NCI-H187 (cell line): Measurements from ENCODE around the gene FIBCD1.

Source experiments
- DNase-seq, 2 experiments: peaks; one replicate each; lab custom pipeline; 2025; lab: John Stamatoyannopoulos, UW

Gene FIBCD1, protein sequence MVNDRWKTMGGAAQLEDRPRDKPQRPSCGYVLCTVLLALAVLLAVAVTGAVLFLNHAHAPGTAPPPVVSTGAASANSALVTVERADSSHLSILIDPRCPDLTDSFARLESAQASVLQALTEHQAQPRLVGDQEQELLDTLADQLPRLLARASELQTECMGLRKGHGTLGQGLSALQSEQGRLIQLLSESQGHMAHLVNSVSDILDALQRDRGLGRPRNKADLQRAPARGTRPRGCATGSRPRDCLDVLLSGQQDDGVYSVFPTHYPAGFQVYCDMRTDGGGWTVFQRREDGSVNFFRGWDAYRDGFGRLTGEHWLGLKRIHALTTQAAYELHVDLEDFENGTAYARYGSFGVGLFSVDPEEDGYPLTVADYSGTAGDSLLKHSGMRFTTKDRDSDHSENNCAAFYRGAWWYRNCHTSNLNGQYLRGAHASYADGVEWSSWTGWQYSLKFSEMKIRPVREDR

GRCh38 chr9:130938652-130939404 lies at the start of gene FIBCD1:
TSS of gene FIBCD1 (minus strand) at chr9:130939247. CDS start at chr9:130938607, 640 bp downstream.
- DNase-seq = no peak

GRCh38 chr9:130988400-130988747 lies 49.3 kb upstream of the FIBCD1 start:
- DNase-seq = no peak

DNA sequence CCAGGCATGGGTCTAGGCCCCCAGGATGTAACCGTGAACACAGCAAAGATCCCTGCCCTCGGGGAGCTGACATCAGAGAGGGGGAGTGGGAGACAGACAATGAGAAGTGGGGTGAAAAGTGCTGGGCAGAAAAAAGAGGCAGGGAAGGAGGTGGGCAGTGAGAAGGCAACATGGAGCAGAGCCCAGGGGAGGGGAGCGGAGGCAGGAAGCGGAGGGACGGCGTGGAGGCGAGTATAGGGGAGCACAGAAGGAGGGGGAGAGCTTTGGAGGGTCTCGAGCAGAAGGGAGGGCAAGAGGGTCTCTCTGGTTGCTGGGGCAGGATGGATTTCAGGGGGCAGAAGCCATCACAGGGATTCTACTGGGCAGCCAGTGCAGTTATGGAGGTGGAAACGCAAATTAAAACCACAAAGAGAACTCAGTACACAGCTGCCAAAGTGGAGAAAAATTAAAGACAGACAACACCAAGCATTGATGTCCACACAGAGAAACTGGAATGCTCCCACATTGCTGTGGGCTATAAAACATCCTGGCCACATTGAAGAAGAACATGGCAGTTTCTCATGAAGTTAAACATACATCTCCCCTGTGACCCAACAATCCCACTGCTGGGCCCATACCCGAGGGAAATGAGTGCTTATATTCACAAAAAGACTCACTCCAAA lies 48.8 kb upstream of the FIBCD1 start:
- DNase-seq = no peak

GRCh38 chr9:130987054-130987453 lies 48.0 kb upstream of the FIBCD1 start:
- DNase-seq = no peak

DNA sequence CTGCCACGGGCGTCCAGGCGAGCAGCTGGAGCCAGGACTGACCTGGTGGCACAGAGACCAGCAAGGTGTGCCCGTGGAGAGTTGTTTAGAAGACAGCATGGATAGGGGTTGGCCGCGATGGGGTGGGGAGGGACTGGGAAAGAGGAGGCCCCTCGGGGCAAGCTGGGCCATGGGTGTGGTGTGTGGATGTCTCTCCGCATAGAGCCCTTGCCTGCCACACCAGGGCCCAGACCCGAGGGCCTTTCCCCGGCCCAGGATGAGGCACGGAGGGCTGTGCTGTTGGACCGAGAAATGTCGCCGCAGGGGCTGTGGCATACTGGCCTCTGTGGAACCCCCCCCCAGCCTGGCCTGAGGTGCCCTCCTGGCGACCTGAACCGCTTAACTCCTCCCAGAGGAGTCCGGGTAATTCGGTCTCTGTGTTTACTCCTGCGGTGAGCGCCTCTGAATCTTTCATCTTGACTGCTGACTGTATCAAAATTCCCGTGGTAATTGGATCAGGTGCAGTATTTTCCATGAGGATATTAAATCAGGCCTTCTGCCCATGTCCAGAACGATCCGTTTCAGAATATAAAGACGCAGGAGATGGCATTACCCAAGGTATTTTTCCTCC lies 47.4 kb upstream of the FIBCD1 start:
- DNase-seq = peak in 1 of 2 experiments; percentile 6

- DNase-seq = no peak
These were observed 46.6 kb upstream of the FIBCD1 start for GRCh38 chr9:130985606-130986162.

GRCh38 chr9:130985029-130985428 lies 46.0 kb upstream of the FIBCD1 start:
- DNase-seq = no peak

DNA sequence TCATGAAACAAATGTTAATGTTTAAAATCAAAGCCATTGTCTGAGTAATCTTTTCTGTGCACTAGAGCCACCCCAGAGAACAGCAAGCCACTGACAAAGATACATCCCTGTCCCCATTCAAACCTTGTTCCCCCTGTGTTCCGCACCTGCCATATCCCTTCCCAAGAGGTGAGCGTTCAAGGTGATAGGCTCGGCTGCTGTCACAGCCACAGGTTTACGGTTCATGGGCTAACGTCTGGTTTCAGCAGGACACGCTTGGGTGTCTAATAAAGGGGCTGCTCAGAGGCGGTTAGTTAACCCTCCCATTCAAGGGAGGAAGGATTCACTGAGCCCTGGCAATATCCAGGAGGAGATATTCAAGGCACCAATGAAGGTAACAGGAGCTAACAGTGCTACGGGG lies 45.5 kb upstream of the FIBCD1 start:
- DNase-seq = no peak

- DNase-seq = no peak
These were observed 44.9 kb upstream of the FIBCD1 start for GRCh38 chr9:130983970-130984369.

DNA sequence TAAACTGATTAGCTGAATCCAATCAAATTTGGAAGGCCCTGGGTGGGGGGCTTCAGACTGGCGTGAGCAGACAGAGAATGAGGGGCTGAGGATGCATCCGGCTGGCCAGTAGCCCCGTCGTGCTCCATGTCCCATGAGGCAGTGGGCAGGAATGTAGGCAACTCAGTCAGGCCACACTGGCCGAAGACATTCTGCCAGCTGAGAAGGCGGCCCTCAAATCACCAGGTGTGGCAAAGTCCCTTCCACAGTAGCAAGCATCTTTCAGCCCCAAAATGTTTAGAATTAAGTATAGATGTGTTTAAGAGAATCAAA lies 44.3 kb upstream of the FIBCD1 start:
- no peak for DNase-seq

DNA sequence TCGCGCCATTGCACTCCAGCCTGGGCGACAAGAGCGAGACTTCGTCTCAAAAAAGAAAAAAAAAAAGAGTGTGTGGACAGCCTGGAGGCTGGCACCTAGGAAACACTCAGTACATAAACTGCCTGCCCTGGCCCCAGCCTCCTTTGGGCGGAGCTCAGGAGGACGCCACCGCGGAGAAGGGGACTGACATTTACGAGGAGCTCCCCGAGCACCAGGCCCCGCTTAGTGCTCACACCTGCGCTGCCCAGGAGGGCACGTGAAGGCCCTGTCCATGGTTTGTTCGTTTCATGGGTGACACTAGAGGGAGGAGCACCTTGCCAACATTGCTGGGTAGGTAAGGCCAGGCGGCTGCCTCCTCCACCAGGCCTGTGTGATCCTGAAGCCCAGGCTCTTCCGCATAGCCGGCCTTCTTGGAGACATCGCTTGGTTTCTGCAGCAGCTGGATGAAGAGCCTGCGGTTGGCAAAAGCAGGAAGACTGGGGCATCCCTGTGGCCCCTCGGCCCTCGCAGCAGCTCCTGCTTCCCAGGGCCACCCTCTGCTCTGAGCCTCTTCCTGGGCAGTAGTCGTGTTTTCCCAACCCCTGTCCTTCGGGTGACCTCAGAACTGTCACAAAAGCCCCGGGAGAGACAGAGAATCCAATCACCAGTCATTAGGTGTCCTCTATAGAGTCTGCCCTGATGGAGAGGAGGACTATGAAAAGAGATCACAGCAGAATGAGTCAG lies 43.8 kb upstream of the FIBCD1 start:
- peak in 1 of 2 experiments; percentile 57 for DNase-seq

- DNase-seq = peak; percentile 15 to 33
These were observed 42.7 kb upstream of the FIBCD1 start for GRCh38 chr9:130981756-130982137.

- DNase-seq = no peak
These were observed 42.1 kb upstream of the FIBCD1 start for GRCh38 chr9:130981002-130981755.

GRCh38 chr9:130980526-130980925 lies 41.5 kb upstream of the FIBCD1 start:
- DNase-seq = no peak

- DNase-seq = no peak
These were observed 40.7 kb upstream of the FIBCD1 start for GRCh38 chr9:130979591-130980385.

DNA sequence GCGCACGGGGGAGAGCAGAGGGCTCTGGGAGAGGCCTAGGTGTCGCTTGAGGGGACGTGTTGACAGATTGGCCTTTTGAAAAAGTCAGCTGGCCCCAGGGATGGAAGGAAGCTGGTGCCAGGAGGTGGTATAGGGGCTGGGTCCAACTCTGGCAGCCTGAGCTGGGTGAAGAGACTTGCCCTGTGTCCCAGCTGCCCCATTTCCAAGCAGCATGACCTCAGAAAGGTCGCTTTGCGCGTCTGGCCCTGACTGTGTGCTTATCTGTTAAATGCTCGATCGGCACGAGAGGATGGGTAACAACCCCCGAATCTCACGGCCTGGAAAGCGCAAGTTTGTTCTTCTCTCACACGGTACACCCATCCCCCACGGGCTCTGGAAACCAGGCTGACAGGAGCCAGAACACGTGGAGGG lies 38.8 kb upstream of the FIBCD1 start:
- DNase-seq = no peak

DNA sequence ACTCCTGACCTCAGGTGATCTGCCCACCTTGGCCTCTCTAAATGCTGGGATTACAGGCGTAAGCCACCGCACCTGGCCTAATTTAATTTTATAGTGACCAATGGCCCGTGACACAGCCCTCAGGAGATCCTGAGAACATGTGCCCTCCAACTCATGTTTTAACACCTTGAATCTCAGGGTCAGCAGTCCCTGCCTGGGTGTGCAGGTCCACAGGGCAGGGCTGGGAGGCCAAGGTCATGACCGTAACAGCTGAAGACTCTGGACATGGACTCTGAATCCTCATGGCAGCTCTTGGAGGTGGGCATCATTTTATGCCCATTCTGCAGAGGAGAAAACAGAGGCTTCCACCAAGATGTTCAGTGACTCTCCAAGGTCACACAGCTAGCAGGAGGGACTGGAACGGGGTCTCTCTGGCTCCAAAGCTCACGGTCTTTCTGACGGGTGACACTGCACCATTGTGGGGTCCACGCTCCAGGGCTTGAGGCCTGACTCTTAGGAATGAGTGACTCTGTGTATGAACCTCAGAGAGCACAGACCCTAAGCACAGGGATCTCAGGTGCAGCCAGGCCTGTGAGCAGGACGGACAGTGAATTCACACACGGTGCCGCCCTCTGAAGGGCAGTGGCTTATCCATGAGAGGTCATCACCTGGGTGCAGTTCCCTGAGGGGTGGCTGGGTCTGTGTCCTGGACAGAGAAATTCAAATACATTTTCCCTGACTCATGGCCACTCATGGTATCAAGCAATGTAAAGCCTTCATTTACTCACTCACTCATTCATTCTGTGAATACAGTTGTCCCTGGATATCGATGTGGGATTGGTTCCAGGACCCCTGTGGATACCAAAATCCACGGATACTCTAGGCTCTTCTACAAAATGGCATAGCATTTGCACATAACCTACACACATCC lies 37.1 kb upstream of the FIBCD1 start:
- no peak for DNase-seq

GRCh38 chr9:130975156-130975555 lies 36.1 kb upstream of the FIBCD1 start:
- DNase-seq = no peak

- no peak for DNase-seq
These were observed 35.6 kb upstream of the FIBCD1 start for GRCh38 chr9:130974697-130975096.
